Measurements from ENCODE around the gene RBM3. TPM values are rescaled to one million over a fixed set of nuclear protein-coding genes. Genes with fewer than 3 reads are reported as not detected.

RBM3 gene
- total RNA-seq, 1 experiment from 2014 or later = 134 TPM

DNA sequence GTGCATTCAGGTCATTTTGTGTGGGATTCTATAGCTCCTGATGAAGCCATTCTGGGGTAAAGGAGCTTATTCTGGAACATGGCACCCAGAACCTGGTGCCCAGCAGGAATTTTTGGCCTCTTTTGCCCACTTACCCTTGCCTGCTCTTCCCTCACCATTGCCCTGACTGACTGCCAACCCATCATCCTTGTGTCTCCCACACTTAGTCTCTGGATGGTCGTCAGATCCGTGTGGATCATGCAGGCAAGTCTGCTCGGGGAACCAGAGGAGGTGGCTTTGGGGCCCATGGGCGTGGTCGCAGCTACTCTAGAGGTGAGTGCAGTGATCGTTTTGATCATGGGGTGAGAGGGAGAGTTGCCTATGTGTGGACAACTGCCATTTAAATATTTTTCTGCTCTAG lies 1.8 kb downstream of the RBM3 start:
- DNase-seq (ENCODE audit: low spot score) = no peak

DNA sequence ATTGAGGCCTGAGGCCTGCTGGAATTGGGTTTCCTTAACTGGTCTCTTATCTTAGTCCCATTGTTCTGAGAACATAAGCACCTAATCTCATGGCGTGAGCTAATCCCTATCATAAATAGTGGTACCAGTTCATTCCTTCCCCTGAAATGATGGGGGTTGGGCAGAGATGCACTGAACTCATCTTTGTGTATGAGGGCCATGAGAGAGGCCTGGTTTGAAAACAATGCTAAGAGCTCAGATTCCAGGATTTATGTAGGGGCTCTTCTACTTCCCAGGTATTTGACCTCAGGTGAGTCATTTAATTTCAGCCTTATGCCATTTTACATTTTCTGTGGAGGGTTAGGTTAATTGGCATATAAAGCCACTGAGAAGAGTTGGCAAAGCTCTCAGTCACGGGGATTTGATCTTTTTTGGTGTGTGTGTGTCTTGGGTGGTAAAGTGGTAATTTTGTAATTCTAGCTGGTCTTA lies 4.4 kb downstream of the RBM3 start:
- DNase-seq (ENCODE audit: low spot score) = peak; percentile 21

DNA sequence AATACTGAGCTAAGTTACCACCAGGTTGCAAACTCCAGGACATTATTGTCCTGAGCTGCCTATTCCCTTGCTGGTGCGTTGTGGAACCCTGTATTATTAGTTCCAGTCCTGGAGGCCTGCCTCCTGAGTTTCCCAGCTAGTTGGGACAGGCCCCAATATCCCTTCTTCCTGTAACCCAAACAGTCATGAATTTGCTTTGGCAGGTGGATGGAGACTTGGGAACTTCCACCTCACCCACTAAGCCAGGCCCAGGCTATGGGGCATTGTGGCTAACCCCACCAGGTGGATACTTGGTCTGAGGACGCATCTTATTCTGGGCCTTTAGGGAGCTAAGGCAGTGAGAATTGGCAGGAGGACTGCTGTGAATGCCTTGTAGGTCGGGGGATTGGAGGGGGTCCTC lies 5.0 kb downstream of the RBM3 start:
- DNase-seq (ENCODE audit: low spot score) = no peak

DNA sequence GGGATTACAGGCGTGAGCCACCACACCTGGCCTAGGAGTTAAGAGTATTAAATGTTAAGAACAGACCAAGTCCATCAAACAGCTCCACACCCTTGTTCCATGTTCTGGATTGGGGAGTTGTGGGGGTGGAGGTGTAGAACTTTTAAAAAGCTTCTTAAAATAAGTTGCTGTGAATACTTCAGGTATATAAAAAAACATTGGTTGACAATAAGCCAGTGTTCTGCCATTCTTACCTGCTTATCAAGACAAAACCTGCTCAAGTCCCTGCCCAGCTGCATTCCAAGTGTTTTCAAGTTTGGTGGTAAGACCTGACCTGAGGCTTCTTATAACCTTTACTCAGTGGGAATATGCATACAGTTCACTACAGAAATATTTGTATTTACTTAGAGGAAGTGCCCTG lies 6.4 kb downstream of the RBM3 start:
- DNase-seq (ENCODE audit: low spot score) = no peak

GRCh38 chrX:48584698-48585097 lies 10.4 kb downstream of the RBM3 start:
- DNase-seq (ENCODE audit: low spot score) = no peak

DNA sequence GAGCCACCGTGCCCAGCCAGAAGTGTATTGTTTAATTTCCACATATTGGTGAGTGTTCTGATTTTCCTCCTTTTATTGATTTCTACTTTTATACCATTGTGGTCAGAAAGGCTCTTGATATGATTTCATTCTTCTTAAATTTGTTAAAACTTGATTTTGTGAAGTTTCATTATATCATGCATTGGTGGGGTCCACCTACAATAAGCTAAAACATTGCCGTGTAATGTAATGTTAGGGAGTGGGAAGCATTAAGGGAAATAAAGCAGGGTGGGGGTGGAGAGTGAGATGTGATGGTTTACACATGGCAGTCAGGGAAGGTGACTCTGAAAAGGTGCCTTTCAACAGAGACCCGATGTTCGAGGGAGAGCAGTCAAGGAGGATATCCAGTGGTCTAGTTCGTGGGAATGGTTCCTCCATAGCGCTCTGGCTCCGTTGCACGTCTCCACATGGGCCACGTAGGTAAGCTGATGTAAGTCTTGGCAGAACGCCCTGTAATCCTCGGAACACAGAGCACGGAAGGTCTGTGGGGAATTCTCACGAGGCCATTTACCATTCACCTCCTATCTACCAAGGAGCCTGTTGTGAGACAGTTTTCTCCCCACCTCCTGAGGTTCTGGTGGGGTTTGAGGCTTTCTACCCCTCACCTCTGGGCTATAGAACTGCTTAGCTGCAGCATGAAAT lies 15.3 kb downstream of the RBM3 start:
- DNase-seq (ENCODE audit: low spot score) = no peak

- DNase-seq (ENCODE audit: low spot score) = no peak
Measured at GRCh38 chrX:48590203-48591103, 16.2 kb downstream of the RBM3 start.

DNA sequence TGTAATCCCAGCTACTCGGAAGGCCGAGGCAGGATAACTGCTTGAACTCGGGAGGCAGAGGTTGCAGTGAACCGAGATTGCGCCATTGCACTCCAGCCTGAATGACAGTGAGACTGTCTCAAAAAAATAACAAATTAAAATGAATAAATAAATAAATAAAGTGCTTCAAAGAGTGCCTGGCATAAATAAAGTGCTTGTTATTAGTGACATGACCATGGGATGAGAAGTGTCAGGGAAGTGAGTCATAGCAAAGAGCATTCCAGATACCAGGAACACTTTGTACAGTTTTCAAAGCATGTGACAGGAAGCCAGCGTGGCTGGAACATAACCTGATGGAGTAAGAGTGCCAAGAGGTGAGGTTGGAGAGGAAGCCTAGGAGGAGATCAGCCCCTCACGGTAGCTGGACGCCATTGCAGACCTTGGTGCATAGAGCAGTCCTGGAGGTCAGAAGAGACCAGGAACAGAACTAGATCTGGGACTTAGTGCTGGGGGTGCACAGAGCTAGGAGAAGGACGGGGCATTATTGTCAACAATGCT lies 17.0 kb downstream of the RBM3 start:
- DNase-seq (ENCODE audit: low spot score) = peak; percentile 56

DNA sequence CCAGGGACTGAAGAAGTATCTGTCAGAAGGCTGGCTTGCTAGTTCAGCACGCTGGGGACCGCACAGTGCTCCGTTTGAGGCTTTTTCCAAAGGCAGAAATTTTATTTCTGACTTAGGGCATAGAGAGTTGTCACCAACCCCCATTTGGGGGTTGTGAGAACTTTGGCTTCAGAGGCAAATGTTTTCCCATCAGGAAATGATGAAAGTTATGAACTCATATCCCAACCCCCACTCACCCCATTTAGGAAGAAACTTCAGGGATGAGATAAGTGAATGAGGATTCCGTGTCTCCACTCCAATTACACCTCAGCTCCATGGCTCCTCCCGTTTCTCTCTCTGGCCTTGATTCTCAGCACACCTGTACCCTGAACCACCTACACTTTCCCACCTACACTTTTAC lies 18.7 kb downstream of the RBM3 start:
- DNase-seq (ENCODE audit: low spot score) = no peak

DNA sequence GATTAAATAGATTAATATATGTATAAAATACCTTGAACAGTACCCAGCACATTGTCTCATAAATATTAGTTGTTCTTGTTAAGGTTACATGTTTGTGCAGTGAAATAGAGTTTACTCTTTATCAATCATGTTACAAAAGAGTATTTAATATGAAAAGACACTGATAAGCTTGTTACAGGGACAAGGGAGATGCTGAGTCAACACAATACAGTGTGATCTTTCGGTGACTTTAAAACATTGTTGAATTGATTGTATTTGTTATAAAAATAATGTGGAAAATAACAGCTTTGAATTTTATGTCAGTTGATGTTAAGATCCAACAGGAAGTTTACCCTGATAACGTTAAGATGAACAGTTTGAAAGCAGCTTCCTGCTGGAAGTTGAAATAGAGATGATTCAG lies 21.6 kb downstream of the RBM3 start:
- no peak for DNase-seq (ENCODE audit: low spot score)

GRCh38 chrX:48597353-48598264 lies 23.3 kb downstream of the RBM3 start, which contains the start of gene WDR13:
Gene WDR13 (plus strand): TSS chrX:48597492. CDS start chrX:48597997, 505 bp downstream.
- DNase-seq (ENCODE audit: low spot score) = peak; percentile 93

GRCh38 chrX:48598614-48599013 lies 24.3 kb downstream of the RBM3 start:
- DNase-seq (ENCODE audit: low spot score) = no peak

- no peak for DNase-seq (ENCODE audit: low spot score)
Measured at GRCh38 chrX:48599341-48599740, 25.1 kb downstream of the RBM3 start.

- no peak for DNase-seq (ENCODE audit: low spot score)
Measured at GRCh38 chrX:48600226-48600625, 25.9 kb downstream of the RBM3 start.

DNA sequence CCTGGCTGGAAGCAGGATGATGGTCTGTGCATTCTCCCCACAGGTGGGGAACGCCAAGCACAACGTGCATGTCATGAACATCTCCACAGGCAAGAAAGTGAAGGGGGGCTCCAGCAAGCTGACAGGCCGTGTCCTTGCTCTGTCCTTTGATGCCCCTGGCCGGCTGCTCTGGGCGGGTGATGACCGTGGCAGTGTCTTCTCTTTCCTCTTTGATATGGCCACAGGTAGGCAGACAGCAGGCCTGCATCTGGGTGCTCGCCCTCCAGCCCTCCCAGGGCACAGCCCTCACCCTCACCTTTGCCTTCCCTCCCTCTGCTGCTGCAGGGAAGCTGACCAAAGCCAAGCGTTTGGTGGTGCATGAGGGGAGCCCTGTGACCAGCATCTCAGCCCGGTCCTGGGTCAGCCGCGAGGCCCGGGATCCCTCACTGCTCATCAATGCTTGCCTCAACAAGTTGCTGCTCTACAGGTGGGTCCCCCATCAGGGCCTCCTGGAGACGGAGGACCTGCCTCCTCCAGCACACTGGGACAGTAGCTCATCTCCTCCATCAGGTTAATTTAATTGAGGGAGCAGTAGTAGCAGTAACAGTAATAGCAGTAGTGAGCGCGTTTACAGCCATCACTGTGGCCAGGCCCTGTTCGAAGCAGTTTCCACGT lies 27.6 kb downstream of the RBM3 start:
- DNase-seq (ENCODE audit: low spot score) = no peak

DNA sequence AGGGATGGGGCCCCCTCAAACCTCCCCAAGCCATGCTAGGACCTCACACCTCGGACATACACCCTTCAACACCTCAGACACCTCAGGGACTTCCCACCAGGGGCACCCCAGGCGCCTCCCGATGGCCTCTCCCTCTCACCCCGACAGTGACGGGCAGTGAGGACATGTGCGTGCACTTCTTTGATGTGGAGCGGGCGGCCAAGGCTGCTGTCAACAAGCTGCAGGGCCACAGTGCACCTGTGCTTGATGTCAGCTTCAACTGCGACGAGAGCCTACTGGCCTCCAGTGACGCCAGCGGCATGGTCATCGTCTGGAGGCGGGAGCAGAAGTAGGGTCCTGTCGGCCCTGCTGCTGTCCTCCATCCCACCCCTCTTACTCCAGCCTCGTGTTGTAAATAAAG lies 30.4 kb downstream of the RBM3 start:
- DNase-seq (ENCODE audit: low spot score) = no peak

DNA sequence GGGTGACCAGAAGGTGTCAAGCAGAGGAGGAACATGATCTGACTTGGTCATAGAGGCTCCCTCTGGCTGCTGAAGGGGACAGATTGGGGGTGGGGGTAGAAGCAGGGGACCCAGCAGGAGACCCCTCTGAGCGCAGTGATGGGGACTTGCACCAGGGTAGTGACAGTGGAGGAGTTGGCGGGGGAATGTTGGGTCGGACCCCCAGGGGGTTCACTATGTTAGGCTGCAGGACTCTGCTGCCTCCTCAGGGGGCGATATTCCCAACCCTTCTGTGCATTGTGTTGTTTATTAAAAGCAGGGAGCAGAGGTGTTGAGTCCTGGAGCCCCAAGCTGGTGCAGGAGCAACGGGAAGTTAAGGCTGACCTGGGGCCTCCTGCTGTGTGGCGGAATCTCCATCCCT lies 31.8 kb downstream of the RBM3 start:
- no peak for DNase-seq (ENCODE audit: low spot score)

- no peak for DNase-seq (ENCODE audit: low spot score)
Measured at GRCh38 chrX:48611703-48612102, 37.4 kb downstream of the RBM3 start.

DNA sequence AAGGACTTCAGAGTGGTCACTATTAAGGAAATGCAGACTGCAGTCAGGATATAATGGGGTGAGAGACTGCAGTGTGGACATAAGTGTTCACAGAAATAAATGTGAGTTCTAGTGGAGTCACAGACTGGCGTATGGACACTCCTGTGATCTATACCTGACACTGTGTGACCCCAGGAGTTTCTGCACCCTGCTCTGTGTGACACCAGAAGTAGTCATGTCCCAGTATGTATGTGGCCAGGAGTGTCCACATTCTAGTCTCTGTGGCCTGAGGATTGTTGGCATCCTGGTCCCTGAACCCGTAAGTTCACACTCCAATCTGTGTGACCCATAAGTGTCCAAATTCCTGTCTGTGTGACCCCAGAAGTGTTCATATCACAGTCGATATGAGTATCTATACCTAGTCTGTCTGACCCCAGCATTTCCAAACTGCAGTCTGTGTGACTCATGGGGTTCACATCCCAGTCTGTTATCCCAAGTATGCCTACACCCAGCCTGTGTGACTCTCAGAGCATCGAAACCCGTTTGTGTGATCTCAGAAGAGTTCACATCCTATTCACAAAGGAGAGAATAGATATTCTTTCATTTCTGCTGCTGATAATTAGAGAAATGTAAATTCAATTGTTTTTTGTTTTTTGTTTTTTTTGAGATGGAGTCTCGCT lies 39.3 kb downstream of the RBM3 start:
- DNase-seq (ENCODE audit: low spot score) = no peak

DNA sequence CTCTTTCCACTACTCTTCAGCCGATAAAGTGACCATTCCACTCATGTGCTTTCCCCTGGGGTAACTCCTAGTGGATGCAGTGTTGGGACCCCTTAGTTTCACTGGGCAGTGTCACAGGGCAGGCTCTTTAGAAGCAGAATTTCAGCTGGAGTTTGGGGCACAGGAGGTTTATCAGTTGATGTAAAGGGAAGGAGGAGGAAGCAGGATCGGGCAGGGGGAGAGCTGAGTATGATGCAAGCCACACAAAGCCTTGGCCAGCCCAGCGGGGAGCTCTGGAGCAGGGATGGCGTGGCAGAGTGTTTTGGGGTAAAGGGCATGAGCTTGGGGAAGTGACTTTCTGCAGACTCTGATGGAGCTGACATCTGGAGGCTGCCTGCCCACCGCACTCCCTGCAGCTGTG lies 42.3 kb downstream of the RBM3 start:
- no peak for DNase-seq (ENCODE audit: low spot score)

All from HT-29 (cell line).